WTC11 (cell line): ENCODE data around the gene SLF1. TPM values are rescaled to one million over a fixed set of nuclear protein-coding genes. Genes with fewer than 3 reads are reported as not detected.

Experiments used
- ATAC-seq: fragments of 200-7000 bp; cut with Tn5 transposase; 2 replicates; pipeline ENCODE4 v1.10.0; 2021; ENCODE audit warnings: mild to moderate bottlenecking, moderate library complexity
- CTCF ChIA-PET: fragments of 300-600 bp; sonication (Branson Sonifier 250); formaldehyde crosslinking; loops from one replicate; lab custom pipeline; 2021; ENCODE audit warnings: antibody characterized with exemption; lab: Charles Lee
- POLR2A ChIA-PET: fragments of 350-600 bp; sonication (Branson Sonifier 250); formaldehyde crosslinking; loops from one replicate; lab custom pipeline; 2021; ENCODE audit warnings: antibody characterized with exemption; lab: Charles Lee
- DNase-seq: peaks from one replicate; pipeline ENCODE4 v3.0.0; 2021; ENCODE audit warnings: low spot score
- H3K27ac Mint-ChIP-seq: 2 replicates; pipeline ENCODE4 v1.8.0; 2021; ENCODE audit warnings: mixed read lengths
- H3K27me3 Mint-ChIP-seq: 2 replicates; pipeline ENCODE4 v1.8.0; 2021; ENCODE audit warnings: low read depth, mild to moderate bottlenecking, moderate library complexity, mixed read lengths
- H3K36me3 Mint-ChIP-seq: 2 replicates; pipeline ENCODE4 v1.8.0; 2021; ENCODE audit warnings: mixed read lengths
- H3K4me1 Mint-ChIP-seq: 2 replicates; pipeline ENCODE4 v1.8.0; 2022; ENCODE audit warnings: mixed read lengths
- H3K4me3 Mint-ChIP-seq: 2 replicates; pipeline ENCODE4 v1.8.0; 2021; ENCODE audit warnings: mild to moderate bottlenecking, moderate library complexity, mixed read lengths
- H3K9me3 Mint-ChIP-seq: 2 replicates; pipeline ENCODE4 v1.8.0; 2021; ENCODE audit warnings: mixed read lengths
- ATF1 ChIP-seq: sonication (generic); formaldehyde crosslinking; IDR thresholded peaks from 2 replicates; pipeline ENCODE4 v1.8.1; 2023; ENCODE audit warnings: mild to moderate bottlenecking, moderate library complexity, missing genetic modification reagents
- ATF6 ChIP-seq: sonication (generic); formaldehyde crosslinking; IDR thresholded peaks from 2 replicates; pipeline ENCODE4 v1.8.1; 2023; ENCODE audit warnings: mild to moderate bottlenecking, missing genetic modification reagents
- CREB1 ChIP-seq: sonication (generic); formaldehyde crosslinking; IDR thresholded peaks from 2 replicates; pipeline ENCODE4 v1.8.0; 2023; ENCODE audit warnings: mild to moderate bottlenecking, missing genetic modification reagents
- CTCF ChIP-seq: fragments of 200-600 bp; IDR thresholded peaks from 2 replicates; pipeline ENCODE4 v1.8.0; 2022; ENCODE audit warnings: antibody characterized with exemption
- ELF4 ChIP-seq: sonication (generic); formaldehyde crosslinking; IDR thresholded peaks from 2 replicates; pipeline ENCODE4 v1.8.1; 2022; ENCODE audit warnings: low read depth, mild to moderate bottlenecking, moderate library complexity, missing genetic modification reagents
- HMGA2 ChIP-seq: fragments of 250-450 bp; sonication (Bioruptor Pico); IDR thresholded peaks from 2 replicates; pipeline ENCODE4 v1.4.0; 2021; ENCODE audit warnings: mild to moderate bottlenecking, moderate library complexity
- MAX ChIP-seq: sonication (generic); formaldehyde crosslinking; IDR thresholded peaks from 2 replicates; pipeline ENCODE4 v1.8.0; 2022; ENCODE audit warnings: mild to moderate bottlenecking, missing genetic modification reagents
- MXD4 ChIP-seq: fragments of 250-450 bp; sonication (Bioruptor Pico); IDR thresholded peaks from 2 replicates; pipeline ENCODE4 v1.8.0; 2021; ENCODE audit warnings: mild to moderate bottlenecking, moderate library complexity, borderline replicate concordance
- MYBL2 ChIP-seq: sonication (generic); formaldehyde crosslinking; IDR thresholded peaks from 2 replicates; pipeline ENCODE4 v1.8.1; 2023; ENCODE audit warnings: mild to moderate bottlenecking, moderate library complexity, missing genetic modification reagents
- NR3C1 ChIP-seq: sonication (generic); formaldehyde crosslinking; conservative IDR thresholded peaks from 2 replicates; pipeline ENCODE4 v1.8.1; 2023; ENCODE audit warnings: low read depth, mild to moderate bottlenecking, missing genetic modification reagents
- OVOL2 ChIP-seq: fragments of 250-450 bp; sonication (Bioruptor Pico); IDR thresholded peaks from 2 replicates; pipeline ENCODE4 v1.9.0; 2021; ENCODE audit warnings: mild to moderate bottlenecking, borderline replicate concordance
- SMAD3 ChIP-seq: sonication (generic); formaldehyde crosslinking; IDR thresholded peaks from 2 replicates; pipeline ENCODE4 v1.8.0; 2022; ENCODE audit warnings: missing genetic modification reagents, mild to moderate bottlenecking, borderline replicate concordance
- SMAD4 ChIP-seq: sonication (generic); formaldehyde crosslinking; IDR thresholded peaks from 2 replicates; pipeline ENCODE4 v1.8.0; 2022; ENCODE audit warnings: mild to moderate bottlenecking, missing genetic modification reagents
- ZNF232 ChIP-seq: sonication (generic); formaldehyde crosslinking; IDR thresholded peaks from 2 replicates; pipeline ENCODE4 v1.8.0; 2022; ENCODE audit warnings: mild to moderate bottlenecking, missing genetic modification reagents
- ZNF263 ChIP-seq: sonication (generic); formaldehyde crosslinking; IDR thresholded peaks from 2 replicates; pipeline ENCODE4 v1.8.1; 2022; ENCODE audit warnings: low read depth, mild to moderate bottlenecking, moderate library complexity, missing genetic modification reagents
- total RNA-seq: library from RNA; stranded (reverse); gene quantifications from 3 replicates; pipeline ENCODE4 v1.2.3, GENCODE V29; 2021
- TF ChIP-seq, protein P1 (sequence below): sonication (generic); formaldehyde crosslinking; conservative IDR thresholded peaks from 2 replicates; pipeline ENCODE4 v1.8.1; 2023; ENCODE audit warnings: mild to moderate bottlenecking, low read depth, missing genetic modification reagents, moderate library complexity
- TF ChIP-seq, protein P2 (sequence below): sonication (generic); formaldehyde crosslinking; IDR thresholded peaks from 2 replicates; pipeline ENCODE4 v1.8.1; 2022; ENCODE audit warnings: missing genetic modification reagents, borderline replicate concordance
- TF ChIP-seq, protein P3 (sequence below): sonication (generic); formaldehyde crosslinking; IDR thresholded peaks from 2 replicates; pipeline ENCODE4 v1.8.0; 2022; ENCODE audit warnings: mild to moderate bottlenecking, missing genetic modification reagents
- TF ChIP-seq, protein P4 (sequence below): fragments of 250-450 bp; sonication (Bioruptor Pico); IDR thresholded peaks from 2 replicates; pipeline ENCODE4 v1.9.0; 2021; ENCODE audit warnings: moderate library complexity, mild to moderate bottlenecking, inconsistent platforms, borderline replicate concordance

SLF1 gene
- total RNA-seq, 1 experiment from 2014 or later, result 15.7 TPM

- H3K36me3 Mint-ChIP-seq, result peaks cover 21% of the 10 kb centered on the region
- no peaks in the 10 kb centered on the region; the same call in 1 of the 2 replicates for H3K4me1 Mint-ChIP-seq
- ATAC-seq (no peak), DNase-seq (no peak)
- H3K4me3 Mint-ChIP-seq, result no peak overlapping the region
- peak overlapping the region; percentile 90; the same call in 1 of the 2 replicates for H3K27ac Mint-ChIP-seq
- ChIA-PET POLR2A (no interaction called here), CTCF (no interaction called here)
- H3K9me3 Mint-ChIP-seq, result peaks cover 8% of the 10 kb centered on the region
- TF ChIP-seq SMAD4 (CRISPR knock-in tag) (no peak), MAX (CRISPR knock-in tag) (no peak), ELF4 (CRISPR knock-in tag) (no peak), HMGA2 (CRISPR knock-in tag) (no peak), ATF1 (CRISPR knock-in tag) (no peak), MYBL2 (CRISPR knock-in tag) (no peak), MXD4 (CRISPR knock-in tag) (no peak), CREB1 (CRISPR knock-in tag) (no peak), ATF6 (CRISPR knock-in tag) (no peak), SMAD3 (CRISPR knock-in tag) (no peak), ZNF263 (no peak), NR3C1 (CRISPR knock-in tag) (no peak), ZNF232 (CRISPR knock-in tag) (no peak), OVOL2 (CRISPR knock-in tag) (no peak)
- TF ChIP-seq, protein P1, sequence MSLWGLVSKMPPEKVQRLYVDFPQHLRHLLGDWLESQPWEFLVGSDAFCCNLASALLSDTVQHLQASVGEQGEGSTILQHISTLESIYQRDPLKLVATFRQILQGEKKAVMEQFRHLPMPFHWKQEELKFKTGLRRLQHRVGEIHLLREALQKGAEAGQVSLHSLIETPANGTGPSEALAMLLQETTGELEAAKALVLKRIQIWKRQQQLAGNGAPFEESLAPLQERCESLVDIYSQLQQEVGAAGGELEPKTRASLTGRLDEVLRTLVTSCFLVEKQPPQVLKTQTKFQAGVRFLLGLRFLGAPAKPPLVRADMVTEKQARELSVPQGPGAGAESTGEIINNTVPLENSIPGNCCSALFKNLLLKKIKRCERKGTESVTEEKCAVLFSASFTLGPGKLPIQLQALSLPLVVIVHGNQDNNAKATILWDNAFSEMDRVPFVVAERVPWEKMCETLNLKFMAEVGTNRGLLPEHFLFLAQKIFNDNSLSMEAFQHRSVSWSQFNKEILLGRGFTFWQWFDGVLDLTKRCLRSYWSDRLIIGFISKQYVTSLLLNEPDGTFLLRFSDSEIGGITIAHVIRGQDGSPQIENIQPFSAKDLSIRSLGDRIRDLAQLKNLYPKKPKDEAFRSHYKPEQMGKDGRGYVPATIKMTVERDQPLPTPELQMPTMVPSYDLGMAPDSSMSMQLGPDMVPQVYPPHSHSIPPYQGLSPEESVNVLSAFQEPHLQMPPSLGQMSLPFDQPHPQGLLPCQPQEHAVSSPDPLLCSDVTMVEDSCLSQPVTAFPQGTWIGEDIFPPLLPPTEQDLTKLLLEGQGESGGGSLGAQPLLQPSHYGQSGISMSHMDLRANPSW (CRISPR knock-in tag), result no peak
- TF ChIP-seq, protein P2, sequence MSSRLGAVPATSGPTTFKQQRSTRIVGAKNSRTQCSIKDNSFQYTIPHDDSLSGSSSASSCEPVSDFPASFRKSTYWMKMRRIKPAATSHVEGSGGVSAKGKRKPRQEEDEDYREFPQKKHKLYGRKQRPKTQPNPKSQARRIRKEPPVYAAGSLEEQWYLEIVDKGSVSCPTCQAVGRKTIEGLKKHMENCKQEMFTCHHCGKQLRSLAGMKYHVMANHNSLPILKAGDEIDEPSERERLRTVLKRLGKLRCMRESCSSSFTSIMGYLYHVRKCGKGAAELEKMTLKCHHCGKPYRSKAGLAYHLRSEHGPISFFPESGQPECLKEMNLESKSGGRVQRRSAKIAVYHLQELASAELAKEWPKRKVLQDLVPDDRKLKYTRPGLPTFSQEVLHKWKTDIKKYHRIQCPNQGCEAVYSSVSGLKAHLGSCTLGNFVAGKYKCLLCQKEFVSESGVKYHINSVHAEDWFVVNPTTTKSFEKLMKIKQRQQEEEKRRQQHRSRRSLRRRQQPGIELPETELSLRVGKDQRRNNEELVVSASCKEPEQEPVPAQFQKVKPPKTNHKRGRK (CRISPR knock-in tag), result no peak
- TF ChIP-seq, protein P3, sequence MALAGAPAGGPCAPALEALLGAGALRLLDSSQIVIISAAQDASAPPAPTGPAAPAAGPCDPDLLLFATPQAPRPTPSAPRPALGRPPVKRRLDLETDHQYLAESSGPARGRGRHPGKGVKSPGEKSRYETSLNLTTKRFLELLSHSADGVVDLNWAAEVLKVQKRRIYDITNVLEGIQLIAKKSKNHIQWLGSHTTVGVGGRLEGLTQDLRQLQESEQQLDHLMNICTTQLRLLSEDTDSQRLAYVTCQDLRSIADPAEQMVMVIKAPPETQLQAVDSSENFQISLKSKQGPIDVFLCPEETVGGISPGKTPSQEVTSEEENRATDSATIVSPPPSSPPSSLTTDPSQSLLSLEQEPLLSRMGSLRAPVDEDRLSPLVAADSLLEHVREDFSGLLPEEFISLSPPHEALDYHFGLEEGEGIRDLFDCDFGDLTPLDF (CRISPR knock-in tag), result no peak
- no peaks in the 10 kb centered on the region for H3K27me3 Mint-ChIP-seq
Measured at GRCh38 chr5:94698197-94698596, 79.7 kb downstream of the SLF1 start.

- DNase-seq (no peak), ATAC-seq (no peak)
- TF ChIP-seq, protein P4, sequence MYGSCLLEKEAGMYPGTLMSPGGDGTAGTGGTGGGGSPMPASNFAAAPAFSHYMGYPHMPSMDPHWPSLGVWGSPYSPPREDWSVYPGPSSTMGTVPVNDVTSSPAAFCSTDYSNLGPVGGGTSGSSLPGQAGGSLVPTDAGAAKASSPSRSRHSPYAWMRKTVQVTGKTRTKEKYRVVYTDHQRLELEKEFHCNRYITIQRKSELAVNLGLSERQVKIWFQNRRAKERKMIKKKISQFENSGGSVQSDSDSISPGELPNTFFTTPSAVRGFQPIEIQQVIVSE (CRISPR knock-in tag), result no peak
- TF ChIP-seq CTCF, result no peak
- Mint-ChIP-seq H3K4me1 (no peaks in the 10 kb centered on the region), H3K36me3 (peaks cover 26% of the 10 kb centered on the region), H3K27ac (no peak overlapping the region), H3K27me3 (no peaks in the 10 kb centered on the region), H3K4me3 (no peak overlapping the region), H3K9me3 (peaks cover 14% of the 10 kb centered on the region)
- CTCF ChIA-PET, result no interaction called here
- POLR2A ChIA-PET, result no interaction called here
Measured at GRCh38 chr5:94699562-94699961, 81.1 kb downstream of the SLF1 start.
